LNCAP (cell line): ENCODE data around the gene LIMK1.

Experiments
- TF ChIP-seq, protein P1 (sequence below): fragments of 450-650 bp; IDR thresholded peaks from 2 replicates; pipeline ENCODE4 v1.5.1; 2017; ENCODE audit warnings: mild to moderate bottlenecking

The LIMK1 gene

DNA sequence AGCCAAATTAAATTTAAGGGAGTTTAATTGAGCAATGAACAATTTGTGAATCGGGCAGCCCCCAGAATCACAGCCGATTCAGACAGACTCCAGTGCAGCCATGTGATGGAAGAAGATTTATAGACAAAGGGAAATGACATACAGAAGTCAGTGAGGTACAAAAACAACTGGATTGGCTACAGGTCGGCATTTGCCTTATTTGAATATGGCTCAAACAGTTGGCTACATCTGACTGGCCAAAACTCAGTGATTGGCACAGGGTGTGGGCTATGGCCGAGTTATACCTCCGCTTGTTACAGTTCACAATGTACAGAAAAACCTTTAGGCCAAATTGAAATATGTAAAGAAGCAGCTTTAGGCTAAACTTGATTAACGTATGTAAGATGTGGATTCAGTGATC lies 59.8 kb downstream of the LIMK1 start:
- TF ChIP-seq, protein P1, sequence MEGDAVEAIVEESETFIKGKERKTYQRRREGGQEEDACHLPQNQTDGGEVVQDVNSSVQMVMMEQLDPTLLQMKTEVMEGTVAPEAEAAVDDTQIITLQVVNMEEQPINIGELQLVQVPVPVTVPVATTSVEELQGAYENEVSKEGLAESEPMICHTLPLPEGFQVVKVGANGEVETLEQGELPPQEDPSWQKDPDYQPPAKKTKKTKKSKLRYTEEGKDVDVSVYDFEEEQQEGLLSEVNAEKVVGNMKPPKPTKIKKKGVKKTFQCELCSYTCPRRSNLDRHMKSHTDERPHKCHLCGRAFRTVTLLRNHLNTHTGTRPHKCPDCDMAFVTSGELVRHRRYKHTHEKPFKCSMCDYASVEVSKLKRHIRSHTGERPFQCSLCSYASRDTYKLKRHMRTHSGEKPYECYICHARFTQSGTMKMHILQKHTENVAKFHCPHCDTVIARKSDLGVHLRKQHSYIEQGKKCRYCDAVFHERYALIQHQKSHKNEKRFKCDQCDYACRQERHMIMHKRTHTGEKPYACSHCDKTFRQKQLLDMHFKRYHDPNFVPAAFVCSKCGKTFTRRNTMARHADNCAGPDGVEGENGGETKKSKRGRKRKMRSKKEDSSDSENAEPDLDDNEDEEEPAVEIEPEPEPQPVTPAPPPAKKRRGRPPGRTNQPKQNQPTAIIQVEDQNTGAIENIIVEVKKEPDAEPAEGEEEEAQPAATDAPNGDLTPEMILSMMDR: no peak

DNA sequence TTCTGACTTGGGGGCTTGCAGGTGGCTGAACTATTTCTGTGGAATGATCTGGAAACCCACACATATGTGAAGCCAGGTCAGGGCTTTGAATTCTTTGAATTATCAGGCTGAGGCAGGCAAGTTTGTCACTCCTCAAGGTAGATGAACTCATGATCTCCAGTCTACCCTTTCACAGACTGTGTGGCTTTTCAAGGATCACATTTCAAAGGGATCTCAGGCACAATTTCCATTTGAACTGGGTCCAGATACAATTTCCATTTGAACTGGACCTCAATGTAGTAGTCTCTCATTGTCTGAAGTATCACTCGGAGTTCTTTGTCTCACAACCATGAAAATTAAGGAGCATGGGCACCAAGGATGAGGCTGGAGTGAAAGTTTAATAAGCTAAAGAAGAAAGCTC lies 64.9 kb downstream of the LIMK1 start:
- TF ChIP-seq, protein P1: no peak

DNA sequence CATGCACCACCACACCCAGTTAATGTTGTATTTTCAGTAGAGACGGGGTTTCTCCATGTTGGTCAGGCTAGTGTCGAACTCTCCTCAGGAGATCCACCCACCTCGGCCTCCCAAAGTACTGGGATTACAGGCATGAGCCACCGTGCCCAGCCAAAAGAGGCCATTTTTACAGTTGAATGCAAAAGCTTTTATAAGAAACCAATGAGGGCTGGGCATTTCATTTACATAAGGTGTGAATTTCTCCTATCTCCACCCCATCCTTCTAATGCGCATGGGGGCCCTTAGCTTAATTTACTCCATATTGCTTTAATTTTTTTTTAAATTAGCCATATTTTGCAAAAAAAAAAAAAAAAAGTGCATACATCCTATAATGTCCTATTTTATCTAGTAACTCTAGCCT lies 65.5 kb downstream of the LIMK1 start:
- TF ChIP-seq, protein P1: no peak

DNA sequence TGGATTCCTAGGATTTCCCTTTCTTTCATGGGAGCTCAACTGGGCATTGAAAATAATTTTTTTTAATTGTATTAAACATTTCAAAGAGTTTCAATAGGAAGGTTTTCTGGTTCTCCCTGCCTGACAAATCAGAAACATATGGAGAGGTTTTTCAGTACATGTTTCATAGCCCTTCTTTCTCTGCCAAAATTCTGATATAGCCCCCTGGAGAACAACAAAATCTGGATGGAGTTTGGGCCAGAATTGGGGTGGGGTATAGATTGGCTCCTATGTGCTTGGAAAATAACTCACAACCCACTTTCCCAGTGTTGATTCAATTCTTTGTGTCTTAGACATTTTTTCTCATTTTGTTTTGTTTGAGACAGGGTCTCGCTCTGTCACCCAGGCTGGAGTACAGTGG lies 66.0 kb downstream of the LIMK1 start:
- TF ChIP-seq, protein P1: no peak

DNA sequence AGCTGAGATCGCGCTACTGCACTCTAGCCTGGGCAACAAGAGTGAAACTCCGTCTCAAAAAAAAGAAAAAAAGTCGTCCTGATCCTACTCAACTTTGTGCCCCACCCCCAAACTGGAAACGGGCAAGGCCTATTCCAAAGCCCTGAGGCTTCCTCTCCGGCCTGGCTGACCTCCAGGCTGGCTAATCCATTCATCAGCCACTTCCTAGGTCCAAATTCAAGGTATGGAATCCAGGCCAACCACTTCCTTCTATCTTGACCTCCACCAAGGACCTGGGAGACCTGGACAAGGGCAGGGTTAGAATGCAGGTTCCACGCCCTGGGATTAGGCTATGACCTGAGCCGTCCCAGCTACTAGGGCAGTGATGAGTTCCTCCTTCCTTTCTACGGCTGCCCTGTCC lies 70.1 kb downstream of the LIMK1 start:
- TF ChIP-seq, protein P1: no peak

DNA sequence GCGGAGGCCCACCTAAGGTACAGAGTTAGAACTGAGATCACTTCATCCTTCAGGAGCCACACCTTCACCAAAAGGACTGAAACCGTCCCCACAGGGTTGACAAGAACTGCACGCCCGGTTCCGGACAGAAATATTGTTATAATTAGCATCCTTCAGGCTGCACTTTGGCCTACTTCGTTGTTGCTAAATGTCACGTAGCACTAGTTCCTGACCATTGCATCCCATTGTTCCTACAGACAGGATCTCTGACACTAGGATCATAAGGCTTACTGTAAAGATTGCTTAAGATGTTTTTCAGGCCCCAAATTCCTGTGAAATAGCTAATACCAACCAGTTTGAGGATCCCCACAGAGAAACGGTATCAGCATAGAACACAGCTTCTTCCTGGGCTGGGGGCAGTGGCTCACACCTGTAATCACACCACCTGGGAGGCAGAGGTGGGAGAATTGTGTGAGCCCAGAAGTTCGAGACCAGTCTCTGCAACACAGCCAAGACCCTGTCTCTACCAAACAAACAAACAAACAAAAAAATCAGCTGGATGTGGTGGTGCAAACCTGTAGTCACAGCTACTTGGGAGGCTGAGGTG lies 72.3 kb downstream of the LIMK1 start:
- TF ChIP-seq, protein P1: no peak

DNA sequence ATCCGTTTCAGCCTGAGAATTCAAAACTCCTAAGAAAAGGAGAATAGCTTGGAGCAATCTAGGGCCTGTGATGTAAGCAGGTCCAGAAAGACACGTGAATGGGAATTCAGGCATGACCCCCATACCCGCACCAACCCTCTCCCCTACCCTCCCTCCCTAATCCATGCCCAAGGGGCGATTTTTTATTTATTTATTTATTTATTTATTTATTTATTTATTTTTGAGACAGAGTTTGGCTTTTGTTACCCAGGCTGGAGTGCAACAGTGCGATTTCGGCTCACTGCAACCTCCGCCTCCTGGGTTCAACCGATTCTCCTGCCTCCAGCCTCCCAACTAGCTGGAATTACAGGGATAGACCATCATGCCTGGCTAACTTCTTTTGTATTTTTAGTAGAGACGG lies 74.0 kb downstream of the LIMK1 start:
- TF ChIP-seq, protein P1: no peak

DNA sequence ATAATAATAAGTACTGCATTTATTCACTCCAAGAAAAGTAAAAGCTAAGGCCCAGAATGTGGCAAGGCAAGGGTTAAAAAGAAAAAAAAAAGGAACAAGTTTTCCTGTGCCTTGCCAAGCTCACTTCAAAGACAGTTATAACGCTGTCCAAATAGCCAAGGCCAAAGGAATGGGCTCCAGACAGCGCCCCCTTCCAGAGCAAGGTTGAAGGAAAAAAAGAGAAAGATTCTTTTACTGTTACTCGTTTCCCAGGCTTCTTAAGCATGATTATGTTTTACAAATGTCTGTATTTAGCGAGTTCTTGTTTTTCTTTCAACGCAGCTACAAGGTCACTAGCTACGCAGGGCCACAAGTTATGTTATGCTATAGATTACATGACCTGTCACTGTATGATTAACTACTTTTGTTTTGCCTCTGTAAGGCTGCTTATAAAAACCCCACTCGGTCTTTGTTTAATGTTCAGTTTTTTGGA lies 81.4 kb downstream of the LIMK1 start:
- TF ChIP-seq, protein P1: peak; percentile 55
